Psoas muscle (tissue), 8 donors: ENCODE data around the gene GTPBP4. TPM values are rescaled to one million over a fixed set of nuclear protein-coding genes. Genes with fewer than 3 reads are reported as not detected.

Source experiments
- ATAC-seq, 4 donors: fragments of 200-7000 bp; cut with Tn5 transposase; one replicate each; pipeline ENCODE4 v1.9.1; 2020; ENCODE audit warnings: moderate library complexity in 3 of 4, mild to moderate bottlenecking in 2 of 4
- DNase-seq, 2 donors: peaks; one replicate each; pipeline ENCODE4 v3.0.0-alpha.2; 2020
- H3K27ac ChIP-seq: fragments of 200-600 bp; one replicate; pipeline ENCODE4 v1.8.0; 2022
- H3K27me3 ChIP-seq, 3 donors: fragments of 200-600 bp in 1 of 3; one replicate each; pipeline versions ENCODE4 v1.6.1 to v1.8.0; 2013 to 2022; ENCODE audit warnings: low read length in 2 of 3, mild to moderate bottlenecking in 2 of 3, moderate library complexity in 1 of 3; ENCODE audit not compliant: insufficient read depth in 3 of 3
- H3K36me3 ChIP-seq, 2 donors: fragments of 200-600 bp in 1 of 2; one replicate each; pipeline versions ENCODE4 v1.6.1 to v1.8.0; 2013 to 2022; ENCODE audit warnings: low read depth in 1 of 2, mild to moderate bottlenecking in 1 of 2, moderate library complexity in 1 of 2; ENCODE audit not compliant: insufficient read depth in 1 of 2
- H3K4me1 ChIP-seq: fragments of 200-600 bp; one replicate; pipeline ENCODE4 v1.8.0; 2022
- H3K4me3 ChIP-seq: fragments of 200-600 bp; one replicate; pipeline ENCODE4 v1.8.0; 2022; ENCODE audit warnings: mild to moderate bottlenecking
- H3K9me3 ChIP-seq: fragments of 200-600 bp; one replicate; pipeline ENCODE4 v1.8.0; 2022
- WGBS, 3 donors: extraction: QIAGEN DNeasy Blood & Tissue Kit; methylation state at CpG; one replicate each; pipeline versions ENCODE4 v1.1.6 to v1.1.7; 2013; 5-methylcytosine and 5-hydroxymethylcytosine counted together
- intact Hi-C, 2 donors: fragments of 100-400 bp; cut with DNase I; formaldehyde crosslinking; loops; one replicate each; pipeline versions ENCODE4 v1.11.0 to v1.14.2; 2022
- polyA plus RNA-seq, 3 donors: library from polyadenylated mRNA; stranded (reverse); fragments of 200-250 nt; gene quantifications; one replicate each; pipeline ENCODE4 v1.2.3, GENCODE V29; 2013
- total RNA-seq, 4 donors: library from RNA; stranded (reverse); fragmentation: NEBNext Ultra II Directional in 2 of 4; extraction: Animal tissue kit (Norgen Biotek cat#: 25700) in 2 of 4; gene quantifications; one replicate each; pipeline versions ENCODE4 v1.2.1 to v1.2.4, GENCODE V29; 2021 to 2023
- TF ChIP-seq, protein P1 (sequence below): fragments of 200-600 bp; IDR thresholded peaks from one replicate; pipeline ENCODE4 v1.8.0; 2022; ENCODE audit warnings: antibody characterized with exemption
- donor health status: healthy with polysubstance abuse.
- donor health status: DM: no; HTN: no; CAD: no; lungs with moderate emphysema.
- donor health status: Bipolar disorder and iron deficiency.
- donor health status: healthy.
- donor health status: DM: yes; HTN: yes; CAD: no.
- donor health status: DM: no; HTN: no; CAD: no.
- donor health status: DM: no; HTN: no; CAD: no.
- donor health status: DM: yes; HTN: yes; CAD: no.

The GTPBP4 gene
- total and polyA plus RNA-seq, 7 donors: 36.3 to 134 (median 70.2) TPM

DNA sequence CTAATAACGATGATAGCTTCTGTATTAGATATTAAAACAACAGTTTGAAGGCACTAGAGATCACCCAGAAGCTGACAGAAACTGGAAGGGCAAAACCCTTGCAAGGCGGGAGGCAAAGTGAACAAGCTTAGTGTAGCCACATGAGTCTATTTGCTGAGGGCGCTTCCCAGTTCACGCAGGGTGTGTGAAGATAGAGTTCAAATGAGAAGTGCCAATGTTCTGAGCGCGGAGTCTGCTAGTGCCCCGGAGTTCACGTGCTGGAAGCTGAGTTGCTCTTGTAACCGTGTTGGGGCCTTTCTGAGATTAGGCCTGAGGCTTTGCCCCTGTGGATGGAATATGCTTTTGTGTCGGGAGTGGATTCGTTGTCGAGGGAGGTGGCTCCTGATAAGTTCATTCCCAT is 16.6 kb upstream of the GTPBP4 start:
- H3K36me3 ChIP-seq: no peaks in the 10 kb centered on the region
- H3K9me3 ChIP-seq: no peaks in the 10 kb centered on the region
- H3K27me3 ChIP-seq: peaks cover 0 to 2% (median 0%) of the 10 kb centered on the region in 3 donors
- WGBS, 3 donors: 54 to 69% (median 55%) methylated on average over 12 of the region's 12 CpGs
- ATAC-seq: no peak
- intact Hi-C loops: no loop called here
- H3K4me1 ChIP-seq: peaks cover 10% of the 10 kb centered on the region
- no peak overlapping the region for H3K4me3 ChIP-seq
- no peak overlapping the region for H3K27ac ChIP-seq
- DNase-seq: no peak
- TF ChIP-seq, protein P1, sequence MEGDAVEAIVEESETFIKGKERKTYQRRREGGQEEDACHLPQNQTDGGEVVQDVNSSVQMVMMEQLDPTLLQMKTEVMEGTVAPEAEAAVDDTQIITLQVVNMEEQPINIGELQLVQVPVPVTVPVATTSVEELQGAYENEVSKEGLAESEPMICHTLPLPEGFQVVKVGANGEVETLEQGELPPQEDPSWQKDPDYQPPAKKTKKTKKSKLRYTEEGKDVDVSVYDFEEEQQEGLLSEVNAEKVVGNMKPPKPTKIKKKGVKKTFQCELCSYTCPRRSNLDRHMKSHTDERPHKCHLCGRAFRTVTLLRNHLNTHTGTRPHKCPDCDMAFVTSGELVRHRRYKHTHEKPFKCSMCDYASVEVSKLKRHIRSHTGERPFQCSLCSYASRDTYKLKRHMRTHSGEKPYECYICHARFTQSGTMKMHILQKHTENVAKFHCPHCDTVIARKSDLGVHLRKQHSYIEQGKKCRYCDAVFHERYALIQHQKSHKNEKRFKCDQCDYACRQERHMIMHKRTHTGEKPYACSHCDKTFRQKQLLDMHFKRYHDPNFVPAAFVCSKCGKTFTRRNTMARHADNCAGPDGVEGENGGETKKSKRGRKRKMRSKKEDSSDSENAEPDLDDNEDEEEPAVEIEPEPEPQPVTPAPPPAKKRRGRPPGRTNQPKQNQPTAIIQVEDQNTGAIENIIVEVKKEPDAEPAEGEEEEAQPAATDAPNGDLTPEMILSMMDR: no peak

DNA sequence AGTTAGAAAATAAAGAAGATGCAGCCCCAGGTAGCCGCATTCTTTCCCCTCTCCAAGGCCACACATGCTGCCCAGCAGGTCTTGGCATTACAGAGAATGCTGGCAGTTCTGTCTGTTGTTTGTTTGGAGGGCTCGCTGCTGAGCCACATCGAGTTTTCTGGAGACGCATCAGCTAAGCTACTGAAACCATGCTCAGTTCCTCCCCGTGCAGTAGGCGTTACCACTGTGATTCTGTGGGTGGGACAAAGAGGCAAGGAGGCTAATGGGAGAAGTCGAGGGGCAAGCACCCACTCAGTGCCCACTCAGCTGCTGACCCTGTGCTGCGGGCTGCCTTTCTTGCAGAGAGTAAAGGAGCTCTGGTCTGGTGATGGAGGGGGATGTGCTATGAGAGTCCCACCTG is 15.5 kb upstream of the GTPBP4 start:
- TF ChIP-seq, protein P1: no peak
- Histone ChIP-seq H3K36me3 (no peaks in the 10 kb centered on the region), H3K27ac (no peak overlapping the region), H3K4me3 (no peak overlapping the region), H3K9me3 (no peaks in the 10 kb centered on the region), H3K4me1 (peaks cover 10% of the 10 kb centered on the region), H3K27me3 (peaks cover 0 to 2% (median 0%) of the 10 kb centered on the region in 3 donors)
- ATAC-seq: no peak
- 59 to 83% (median 61%) methylated on average over 8 of the region's 8 CpGs for WGBS, 3 donors
- DNase-seq: no peak
- intact Hi-C loops: no loop called here

DNA sequence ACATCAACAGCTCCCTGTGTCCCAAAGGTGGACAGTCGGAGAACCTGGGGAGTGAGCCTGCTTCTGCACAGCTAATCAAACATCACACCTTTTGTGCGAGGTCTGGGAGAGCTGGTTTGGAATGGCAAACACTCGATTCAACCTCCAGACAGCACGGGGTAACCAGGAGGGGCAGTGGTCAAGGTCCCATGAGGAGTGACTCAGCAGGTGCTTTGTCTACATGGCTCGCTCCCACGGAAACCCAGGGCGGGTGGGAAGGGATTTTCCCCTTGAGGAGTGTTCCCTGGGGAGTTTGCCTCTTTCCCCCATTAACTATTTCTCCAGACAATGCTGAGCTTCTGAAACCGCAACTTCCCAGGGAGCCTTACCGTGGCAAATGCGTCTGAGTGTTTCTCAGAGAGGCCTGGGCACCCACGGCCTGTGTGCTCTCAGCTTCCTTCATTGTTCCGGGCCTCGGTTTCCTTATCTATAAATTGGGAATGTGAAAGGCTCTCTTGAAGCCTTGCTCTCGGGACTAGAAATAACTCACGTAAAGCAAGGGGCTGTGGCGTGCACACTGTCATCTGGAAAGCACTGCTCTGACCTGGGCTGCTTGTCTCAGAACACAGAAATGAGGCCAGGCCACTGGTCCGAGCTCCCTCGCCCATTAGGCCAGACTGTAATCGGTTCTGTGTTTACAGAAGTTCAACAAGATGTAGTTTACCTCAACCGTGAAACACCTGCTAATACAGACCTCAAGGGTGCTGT is 14.0 kb upstream of the GTPBP4 start:
- peaks cover 0 to 2% (median 0%) of the 10 kb centered on the region in 3 donors for H3K27me3 ChIP-seq
- DNase-seq: no peak
- H3K4me1 ChIP-seq: peaks cover 10% of the 10 kb centered on the region
- ATAC-seq: no peak
- TF ChIP-seq, protein P1: no peak
- WGBS, 3 donors: 78 to 81% (median 78%) methylated on average over 20 of the region's 20 CpGs
- peaks cover 6% of the 10 kb centered on the region for H3K9me3 ChIP-seq
- no peak overlapping the region for H3K4me3 ChIP-seq
- intact Hi-C loops: no loop called here
- H3K36me3 ChIP-seq: no peaks in the 10 kb centered on the region
- H3K27ac ChIP-seq: no peak overlapping the region

DNA sequence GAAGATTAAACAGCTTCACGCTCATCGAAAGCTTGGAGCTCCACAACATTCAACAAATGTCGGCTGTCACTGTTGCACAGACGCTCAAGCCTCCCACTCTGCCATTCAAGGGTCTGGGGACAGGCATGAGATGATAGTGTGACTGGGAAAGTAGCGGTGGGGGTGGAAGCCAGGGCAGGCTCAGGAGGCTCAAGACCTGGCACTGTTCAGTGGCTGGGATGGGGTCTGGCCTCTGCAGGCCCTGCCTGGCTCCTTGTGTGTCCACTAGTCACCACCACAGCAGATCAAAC is 13.5 kb upstream of the GTPBP4 start:
- DNase-seq (no peak), ATAC-seq (no peak)
- TF ChIP-seq, protein P1: no peak
- WGBS, 3 donors: 79 to 88% (median 83%) methylated on average over 5 of the region's 5 CpGs
- intact Hi-C loops: loop anchor here in 1 of 2 donors (5.0 kb wide), 1 partner anchor 32 kb away; no protein-coding TSS in a partner anchor
- Histone ChIP-seq H3K27ac (no peak overlapping the region), H3K36me3 (no peaks in the 10 kb centered on the region), H3K9me3 (peaks cover 6% of the 10 kb centered on the region), H3K27me3 (peaks cover 0 to under 1% (median 0%) of the 10 kb centered on the region in 3 donors), H3K4me3 (no peak overlapping the region), H3K4me1 (peaks cover 10% of the 10 kb centered on the region)

DNA sequence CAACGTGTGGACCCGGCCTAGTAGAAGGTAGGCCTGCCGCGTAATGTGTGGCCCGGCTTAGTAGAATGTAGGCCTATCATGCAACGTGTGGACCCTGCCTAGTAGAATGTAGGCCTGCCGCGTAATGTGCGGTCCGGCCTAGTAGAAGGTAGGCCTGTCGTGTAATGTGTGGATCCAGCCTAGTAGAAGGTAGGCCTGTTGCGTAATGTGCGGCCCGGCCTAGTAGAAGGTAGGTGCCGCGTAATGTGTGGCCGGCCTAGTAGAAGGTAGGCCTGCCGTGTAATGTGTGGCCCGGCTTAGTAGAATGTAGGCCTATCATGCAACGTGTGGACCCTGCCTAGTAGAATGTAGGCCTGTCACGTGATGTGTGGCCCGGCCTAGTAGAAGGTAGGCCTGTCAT is 11.9 kb upstream of the GTPBP4 start:
- WGBS, 3 donors: 93 to 96% (median 95%) methylated on average over 22 of the region's 22 CpGs
- Histone ChIP-seq H3K36me3 (no peaks in the 10 kb centered on the region), H3K27me3 (no peaks in the 10 kb centered on the region), H3K4me1 (no peaks in the 10 kb centered on the region), H3K27ac (no peak overlapping the region), H3K9me3 (peaks cover 6% of the 10 kb centered on the region), H3K4me3 (no peak overlapping the region)
- DNase-seq (no peak), ATAC-seq (no peak)
- intact Hi-C loops: loop anchor here in 1 of 2 donors (5.0 kb wide), 1 partner anchor 34 kb away; no protein-coding TSS in a partner anchor
- TF ChIP-seq, protein P1: no peak
